Naive B cell (primary cell): ENCODE data around the gene NDUFA3. TPM values are rescaled to one million over a fixed set of nuclear protein-coding genes. Genes with fewer than 3 reads are reported as not detected.
A peak's percentile ranks its signal among the peaks of the same experiment; 100 is the strongest.
"Not testable (repeated sequence)": the region's sequence is repeated elsewhere in the genome, so short reads cannot be mapped to it uniquely, and the experiment has no call there.

ENCODE experiments used
- ATAC-seq, 2 donors: fragments of 150-1000 bp; cut with Tn5 transposase; 2 replicates each; pipeline ENCODE4 v1.10.0; 2021; ENCODE audit warnings: low read depth in 2 of 2, mild to moderate bottlenecking in 2 of 2, moderate library complexity in 2 of 2
- DNase-seq: peaks from one replicate; pipeline ENCODE4 v3.0.0; 2022
- H3K27ac Mint-ChIP-seq, 6 donors: one replicate each; pipeline ENCODE4 v1.8.0; 2020 to 2022; ENCODE audit warnings: mild to moderate bottlenecking in 6 of 6, mixed read lengths in 6 of 6, moderate library complexity in 5 of 6, inconsistent platforms in 2 of 6
- H3K27me3 Mint-ChIP-seq, 3 donors: one replicate each; pipeline ENCODE4 v1.8.0; 2021 to 2022; ENCODE audit warnings: mixed read lengths in 3 of 3, mild to moderate bottlenecking in 1 of 3
- H3K36me3 Mint-ChIP-seq, 2 donors: one replicate each; pipeline ENCODE4 v1.8.0; 2020 to 2022; ENCODE audit warnings: mixed read lengths in 2 of 2, inconsistent platforms in 1 of 2, mild to moderate bottlenecking in 1 of 2
- H3K4me1 Mint-ChIP-seq, 3 donors: one replicate each; pipeline ENCODE4 v1.8.0; 2020 to 2022; ENCODE audit warnings: mixed read lengths in 3 of 3, inconsistent platforms in 1 of 3, mild to moderate bottlenecking in 1 of 3, moderate library complexity in 1 of 3
- H3K4me3 Mint-ChIP-seq, 8 donors: one replicate each; pipeline ENCODE4 v1.8.0; 2020 to 2022; ENCODE audit warnings: mild to moderate bottlenecking in 8 of 8, mixed read lengths in 8 of 8, moderate library complexity in 8 of 8, inconsistent platforms in 2 of 8
- H3K9me3 Mint-ChIP-seq, 7 donors: one replicate each; pipeline ENCODE4 v1.8.0; 2020 to 2022; ENCODE audit warnings: mixed read lengths in 7 of 7, mild to moderate bottlenecking in 5 of 7, inconsistent platforms in 2 of 7, moderate library complexity in 1 of 7
- polyA plus RNA-seq, 6 donors: library from polyadenylated mRNA; unstranded; fragments of 300-500 nt; fragmentation: Illumina TruSeq; gene quantifications; one replicate each; pipeline ENCODE4 v1.2.3, GENCODE V29; 2021; ENCODE audit warnings: low read depth in 6 of 6

NDUFA3 gene
- 100 to 1,000 TPM; 288 to 486 (median 357) TPM for polyA plus RNA-seq

DNA sequence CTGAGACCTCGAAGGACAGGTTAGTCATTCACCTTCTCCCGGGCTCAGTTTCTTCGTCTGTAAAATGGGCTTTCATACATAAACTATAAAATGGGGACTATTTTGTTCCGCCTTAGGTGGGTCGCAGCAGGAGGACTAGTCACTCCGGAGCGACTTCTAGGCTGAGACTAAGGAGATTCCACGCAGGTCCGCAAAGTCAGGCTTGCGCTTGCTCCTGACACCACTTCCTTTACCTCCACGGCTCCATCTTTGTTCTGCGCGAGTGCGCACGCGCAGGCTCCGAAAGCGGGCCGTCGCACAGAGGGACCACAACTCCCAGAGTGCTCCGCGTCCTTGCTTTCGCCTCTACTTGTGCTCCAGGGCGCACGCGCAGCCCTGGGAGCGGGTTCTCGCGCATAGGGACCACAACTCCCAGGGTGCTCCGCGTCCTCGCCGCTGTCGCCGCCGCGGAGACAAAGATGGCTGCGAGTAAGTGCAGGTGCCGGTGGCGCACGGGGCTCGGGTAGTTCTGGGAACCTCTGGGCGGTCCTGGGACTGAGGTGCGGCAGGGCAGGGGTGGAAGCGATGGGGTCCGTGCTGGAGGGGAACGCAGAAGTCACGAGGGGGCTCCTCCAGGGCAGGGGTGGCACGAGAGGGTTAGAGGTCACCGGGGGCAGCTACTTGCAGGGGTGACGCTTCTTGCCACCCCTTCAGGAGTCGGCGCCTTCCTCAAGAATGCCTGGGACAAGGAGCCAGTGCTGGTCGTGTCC, at the start of gene NDUFA3:
Gene NDUFA3 (plus strand): TSS at position 435 of the 749 bp plus-strand sequence. CDS start 24 bp downstream, at position 459.
- H3K27ac Mint-ChIP-seq, result peak within 1 kb of the TSS; percentile 91 to 97 (median 96)
- H3K36me3 Mint-ChIP-seq, result peaks cover 0 to 15% of the 10 kb centered on the region in 2 donors
- no peaks in the 10 kb centered on the region for H3K27me3 Mint-ChIP-seq
- DNase-seq, result peak; percentile 96
- peak within 1 kb of the TSS; percentile 89 to 99 (median 98) for H3K4me3 Mint-ChIP-seq
- peaks cover 21 to 41% (median 25%) of the 10 kb centered on the region in 3 donors for H3K4me1 Mint-ChIP-seq
- H3K9me3 Mint-ChIP-seq, result no peaks in the 10 kb centered on the region
- ATAC-seq, result peak; percentile 98 to 99

DNA sequence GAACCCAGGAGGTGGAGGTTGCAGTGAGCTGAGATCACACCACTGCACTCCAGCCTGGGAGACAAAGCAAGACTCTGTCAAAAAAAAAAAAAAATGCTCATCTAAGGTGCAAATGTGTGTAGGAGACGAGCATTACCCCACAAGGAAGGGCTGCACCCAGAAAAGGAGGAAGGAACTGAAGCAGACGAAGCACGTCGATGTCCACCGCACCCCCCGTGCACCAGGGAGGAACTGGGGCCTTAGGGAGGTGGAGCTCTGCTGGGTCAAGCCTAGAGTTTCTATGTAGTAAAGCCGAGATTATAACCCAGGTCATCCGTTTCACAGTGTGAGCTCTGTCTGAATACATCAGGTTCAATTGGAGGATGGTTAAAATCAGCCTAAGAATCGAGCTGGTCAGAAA, 40.0 kb upstream of the NDUFA3 start:
- DNase-seq (no peak), ATAC-seq (no peak)
- Mint-ChIP-seq H3K27ac (no peak overlapping the region), H3K4me1 (no peaks in the 10 kb centered on the region), H3K4me3 (no peak overlapping the region), H3K27me3 (peaks cover 9 to 34% (median 23%) of the 10 kb centered on the region in 3 donors), H3K9me3 (peaks cover 0 to 5% (median 2%) of the 10 kb centered on the region in 7 donors), H3K36me3 (peaks cover 0 to 7% of the 10 kb centered on the region in 2 donors)

DNA sequence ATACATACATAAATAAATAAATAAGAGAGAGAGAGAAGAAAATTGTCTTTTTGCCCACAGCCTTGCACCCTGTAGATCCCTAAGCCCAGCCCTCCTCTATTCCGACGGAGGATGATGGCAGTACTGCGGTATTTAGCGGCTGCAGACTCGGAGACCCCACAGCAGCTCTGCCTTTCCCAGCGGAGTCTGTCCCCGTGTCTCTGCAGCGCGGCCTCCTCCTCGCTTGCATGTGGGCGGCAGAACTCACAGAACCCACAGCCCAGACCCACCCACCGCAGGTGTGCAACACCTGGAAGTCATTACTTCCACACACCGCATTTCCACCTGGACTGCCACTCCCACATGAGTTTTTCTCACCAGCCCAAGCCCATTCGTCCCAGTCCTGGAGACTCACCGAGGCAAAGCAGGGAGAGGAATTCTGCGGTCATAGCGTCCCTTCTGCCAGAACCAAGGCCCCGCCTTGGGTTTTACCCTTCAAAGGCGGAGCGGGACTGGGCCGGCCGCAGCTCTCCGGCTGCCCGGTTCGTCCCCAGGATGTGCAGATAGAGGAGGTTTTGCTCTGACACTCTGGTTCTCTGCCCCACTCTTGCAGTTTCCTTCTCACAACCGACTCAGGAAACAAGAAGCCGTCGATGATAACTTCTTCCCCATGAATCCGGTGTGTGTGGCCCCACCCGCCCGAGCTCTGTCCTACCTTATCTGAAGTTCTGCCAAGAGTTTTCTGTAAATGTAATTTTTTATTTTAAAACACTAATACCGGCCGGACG, 39.1 kb upstream of the NDUFA3 start, which contains the start of gene VSTM1:
Gene VSTM1 (minus strand): TSS at position 548 of the 767 bp plus-strand sequence. CDS start 120 bp downstream, at position 428.
- Mint-ChIP-seq H3K36me3 (peaks cover 0 to 7% of the 10 kb centered on the region in 2 donors), H3K4me1 (no peaks in the 10 kb centered on the region), H3K27ac (peak within 1 kb of the TSS in 1 of 6 donors; percentile 48), H3K4me3 (no peak within 1 kb of the TSS), H3K27me3 (peaks cover 5 to 34% (median 23%) of the 10 kb centered on the region in 3 donors), H3K9me3 (peaks cover 0 to 5% (median 2%) of the 10 kb centered on the region in 7 donors)
- ATAC-seq (no peak), DNase-seq (no peak)

DNA sequence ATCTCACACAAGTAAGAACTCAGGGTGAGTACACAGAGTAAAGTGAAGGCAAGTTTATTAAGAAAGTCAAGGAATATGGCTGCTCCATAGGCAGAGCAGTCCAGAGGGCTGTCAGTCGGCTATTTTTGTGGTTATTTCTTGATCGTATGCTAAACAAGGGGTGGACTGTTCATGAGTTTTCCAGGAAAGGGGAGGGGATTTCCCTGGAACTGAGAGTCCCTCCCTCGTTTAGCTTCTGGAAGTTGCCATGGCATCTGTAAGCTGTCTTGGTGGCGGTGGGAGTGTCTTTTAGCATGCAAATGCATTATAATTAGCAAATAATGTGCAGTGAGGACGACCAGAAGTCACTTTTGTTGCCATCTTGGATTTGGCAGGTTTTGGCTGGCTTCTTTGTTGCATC, 33.2 kb upstream of the NDUFA3 start:
- ATAC-seq, result no peak
- peaks cover 0 to 7% of the 10 kb centered on the region in 2 donors for H3K36me3 Mint-ChIP-seq
- no peak for DNase-seq
- no peak overlapping the region for H3K4me3 Mint-ChIP-seq
- H3K27me3 Mint-ChIP-seq, result peaks cover 5 to 17% (median 12%) of the 10 kb centered on the region in 3 donors
- H3K27ac Mint-ChIP-seq, result no peak overlapping the region
- no peaks in the 10 kb centered on the region for H3K4me1 Mint-ChIP-seq
- peaks cover 0 to 8% (median 0%) of the 10 kb centered on the region in 7 donors for H3K9me3 Mint-ChIP-seq

DNA sequence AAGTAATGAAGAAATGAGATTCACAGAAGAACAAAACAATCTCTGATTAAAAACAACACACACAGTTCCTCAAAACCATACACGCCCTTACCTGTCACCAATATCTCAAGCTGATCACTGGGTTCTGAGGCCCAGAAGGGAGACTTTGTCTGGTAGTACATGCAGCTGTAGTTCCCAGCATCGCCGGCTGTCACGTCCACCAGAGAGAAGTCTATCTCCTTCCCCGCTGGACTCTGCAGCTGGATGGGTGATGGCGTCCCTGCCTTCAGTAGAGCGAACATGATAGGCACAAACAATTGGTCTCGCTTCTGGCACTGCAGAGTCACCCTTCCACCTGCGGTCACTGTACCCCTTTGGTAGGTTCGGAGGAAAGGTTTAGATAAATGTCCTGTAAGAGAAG, 28.8 kb upstream of the NDUFA3 start:
- Mint-ChIP-seq H3K4me3 (no peak overlapping the region), H3K27me3 (peaks cover 5 to 14% (median 9%) of the 10 kb centered on the region in 3 donors), H3K27ac (peak overlapping the region in 1 of 6 donors; percentile 65), H3K9me3 (peaks cover 0 to 6% (median 0%) of the 10 kb centered on the region in 7 donors), H3K4me1 (no peaks in the 10 kb centered on the region), H3K36me3 (no peaks in the 10 kb centered on the region)
- DNase-seq, result no peak
- no peak for ATAC-seq

DNA sequence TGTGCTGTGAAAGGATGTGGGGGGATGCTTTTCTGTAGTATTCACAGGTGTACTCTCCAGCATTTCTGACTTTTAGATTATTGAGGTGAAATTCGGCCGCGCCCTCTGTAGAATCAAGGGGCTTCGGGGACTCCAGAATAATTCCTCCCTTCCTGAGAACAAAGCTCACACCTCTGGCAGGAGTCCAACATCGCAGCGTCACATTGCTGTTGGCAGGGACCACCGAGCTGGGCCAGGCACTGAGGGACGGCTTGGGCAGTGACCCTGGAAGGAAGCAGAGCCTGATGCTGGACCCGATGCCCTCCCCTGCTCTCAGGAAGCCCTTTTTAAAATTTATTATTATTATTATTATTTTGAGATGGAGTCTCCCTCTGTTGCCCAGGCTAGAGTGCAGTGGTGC, 27.8 kb upstream of the NDUFA3 start:
- Mint-ChIP-seq H3K9me3 (peaks cover 0 to 4% (median 2%) of the 10 kb centered on the region in 7 donors), H3K4me3 (no peak overlapping the region), H3K27me3 (peaks cover 5 to 18% (median 9%) of the 10 kb centered on the region in 3 donors), H3K36me3 (peaks cover 0 to 4% of the 10 kb centered on the region in 2 donors), H3K27ac (no peak overlapping the region), H3K4me1 (no peaks in the 10 kb centered on the region)
- DNase-seq (no peak), ATAC-seq (no peak)

DNA sequence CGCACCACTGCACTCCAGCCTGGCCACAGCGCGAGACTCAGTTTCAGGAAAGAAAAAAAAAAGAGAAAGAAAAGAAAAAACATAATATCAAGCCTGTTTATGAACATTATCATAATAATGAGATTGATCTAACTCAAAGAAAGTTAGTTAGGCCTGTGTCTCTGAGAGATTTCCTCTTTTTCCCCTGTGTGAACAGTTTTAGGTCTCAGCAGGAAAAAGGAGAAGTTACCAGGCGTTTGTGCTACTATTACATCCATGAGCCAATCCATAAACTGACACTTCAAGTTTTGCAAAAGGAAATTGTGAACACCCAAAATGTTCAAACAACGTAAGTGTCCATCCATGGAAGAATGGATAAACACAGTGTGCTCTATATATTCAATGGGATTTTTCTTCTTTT, 25.3 kb upstream of the NDUFA3 start:
- H3K4me3 Mint-ChIP-seq, result no peak overlapping the region
- no peaks in the 10 kb centered on the region for H3K4me1 Mint-ChIP-seq
- H3K36me3 Mint-ChIP-seq, result peaks cover 0 to 10% of the 10 kb centered on the region in 2 donors
- peaks cover 5 to 20% (median 9%) of the 10 kb centered on the region in 3 donors for H3K27me3 Mint-ChIP-seq
- no peak for DNase-seq
- ATAC-seq, result no peak
- peaks cover 0 to 18% (median 14%) of the 10 kb centered on the region in 7 donors for H3K9me3 Mint-ChIP-seq
- H3K27ac Mint-ChIP-seq, result no peak overlapping the region

DNA sequence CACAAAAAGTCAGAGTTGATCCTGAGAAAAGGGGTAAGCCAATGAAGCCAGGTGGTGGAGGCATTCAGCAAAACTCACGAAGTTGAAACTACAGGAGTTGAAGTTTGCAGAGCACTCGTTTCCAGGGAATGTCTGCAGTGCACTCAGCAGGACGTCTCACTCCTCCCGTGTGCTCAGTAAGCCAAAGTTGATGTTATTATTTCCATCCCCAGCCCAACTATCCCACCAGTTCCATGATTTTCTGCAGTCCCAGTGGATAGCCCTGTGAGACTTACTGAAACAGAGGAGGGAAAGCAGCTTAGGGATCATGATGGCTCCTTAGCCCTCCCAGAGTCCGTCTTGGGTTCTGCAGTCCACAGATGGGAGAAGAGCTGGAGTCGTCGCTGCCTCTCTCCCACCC, 21.6 kb upstream of the NDUFA3 start, which contains the start of gene TARM1:
Gene TARM1 (minus strand): TSS at position 334 of the 400 bp plus-strand sequence. CDS start 25 bp downstream, at position 309.
- Mint-ChIP-seq H3K27me3 (peaks cover 4 to 17% (median 11%) of the 10 kb centered on the region in 3 donors), H3K27ac (no peak within 1 kb of the TSS), H3K9me3 (peaks cover 0 to 24% (median 21%) of the 10 kb centered on the region in 7 donors), H3K4me3 (peak within 1 kb of the TSS in 1 of 8 donors; percentile 6), H3K4me1 (no peaks in the 10 kb centered on the region), H3K36me3 (peaks cover 0 to 10% of the 10 kb centered on the region in 2 donors)
- DNase-seq (no peak), ATAC-seq (no peak)

DNA sequence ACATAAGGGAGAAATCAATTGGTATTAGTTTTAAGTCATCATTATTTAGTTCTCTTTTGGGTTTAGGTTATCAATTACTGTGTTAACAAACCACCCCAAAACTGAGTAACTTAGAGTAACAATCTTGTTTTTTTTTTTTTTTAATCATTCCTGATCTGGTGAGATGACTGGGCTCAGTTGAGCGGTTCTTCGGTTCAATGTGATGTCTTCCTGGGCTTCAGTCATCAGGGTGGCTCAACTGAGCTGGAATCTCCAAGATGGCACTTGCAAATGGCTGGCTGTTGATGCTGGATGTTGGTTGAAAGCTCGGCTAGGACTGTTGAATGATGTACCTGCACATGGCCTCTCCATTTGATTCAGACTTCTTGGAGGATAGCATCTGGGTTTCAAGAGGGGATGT, 18.2 kb upstream of the NDUFA3 start:
- Mint-ChIP-seq H3K4me1 (no peaks in the 10 kb centered on the region), H3K4me3 (no peak overlapping the region), H3K27me3 (peaks cover 14 to 22% (median 15%) of the 10 kb centered on the region in 3 donors), H3K27ac (peak overlapping the region in 1 of 6 donors; percentile 7), H3K9me3 (peaks cover 0 to 24% (median 21%) of the 10 kb centered on the region in 7 donors), H3K36me3 (peaks cover 0 to 10% of the 10 kb centered on the region in 2 donors)
- no peak for ATAC-seq
- no peak for DNase-seq

DNA sequence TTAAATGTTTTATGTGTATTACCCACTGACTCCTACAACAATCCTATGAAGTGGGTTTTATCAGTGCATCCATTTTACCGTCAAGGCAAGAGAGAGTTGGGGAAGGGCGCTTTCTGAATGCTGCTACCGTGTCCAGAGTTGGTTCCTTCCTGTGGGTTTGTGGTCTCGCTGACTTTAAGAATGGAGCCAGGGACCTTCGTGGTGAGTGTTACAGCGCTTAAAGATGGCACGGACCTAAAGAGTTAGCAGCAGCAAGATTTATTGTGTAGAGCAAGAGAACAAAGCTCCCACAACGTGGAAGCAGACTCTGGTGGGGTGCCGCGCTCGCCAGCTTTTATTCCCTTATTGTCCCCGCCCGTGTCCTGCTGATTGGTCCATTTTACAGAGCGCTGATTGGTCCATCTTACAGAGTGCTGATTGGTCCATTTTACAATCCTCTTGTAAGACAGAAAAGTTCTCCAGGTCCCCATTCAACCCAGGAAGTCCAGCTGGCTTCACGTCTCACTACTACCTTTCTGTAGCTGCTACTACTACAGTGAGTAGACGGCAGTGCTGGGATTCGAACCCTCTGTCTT, 8.1 kb upstream of the NDUFA3 start:
- peaks cover 5 to 9% of the 10 kb centered on the region in 2 donors for H3K36me3 Mint-ChIP-seq
- ATAC-seq, result no peak
- peaks cover 0 to 13% (median 2%) of the 10 kb centered on the region in 7 donors for H3K9me3 Mint-ChIP-seq
- DNase-seq, result no peak
- H3K4me1 Mint-ChIP-seq, result peaks cover 9 to 18% (median 12%) of the 10 kb centered on the region in 3 donors
- H3K27me3 Mint-ChIP-seq, result peaks cover 30 to 50% (median 31%) of the 10 kb centered on the region in 3 donors
- peak overlapping the region in 3 of 8 donors; percentile 44 to 76 (median 45) for H3K4me3 Mint-ChIP-seq
- no peak overlapping the region for H3K27ac Mint-ChIP-seq

DNA sequence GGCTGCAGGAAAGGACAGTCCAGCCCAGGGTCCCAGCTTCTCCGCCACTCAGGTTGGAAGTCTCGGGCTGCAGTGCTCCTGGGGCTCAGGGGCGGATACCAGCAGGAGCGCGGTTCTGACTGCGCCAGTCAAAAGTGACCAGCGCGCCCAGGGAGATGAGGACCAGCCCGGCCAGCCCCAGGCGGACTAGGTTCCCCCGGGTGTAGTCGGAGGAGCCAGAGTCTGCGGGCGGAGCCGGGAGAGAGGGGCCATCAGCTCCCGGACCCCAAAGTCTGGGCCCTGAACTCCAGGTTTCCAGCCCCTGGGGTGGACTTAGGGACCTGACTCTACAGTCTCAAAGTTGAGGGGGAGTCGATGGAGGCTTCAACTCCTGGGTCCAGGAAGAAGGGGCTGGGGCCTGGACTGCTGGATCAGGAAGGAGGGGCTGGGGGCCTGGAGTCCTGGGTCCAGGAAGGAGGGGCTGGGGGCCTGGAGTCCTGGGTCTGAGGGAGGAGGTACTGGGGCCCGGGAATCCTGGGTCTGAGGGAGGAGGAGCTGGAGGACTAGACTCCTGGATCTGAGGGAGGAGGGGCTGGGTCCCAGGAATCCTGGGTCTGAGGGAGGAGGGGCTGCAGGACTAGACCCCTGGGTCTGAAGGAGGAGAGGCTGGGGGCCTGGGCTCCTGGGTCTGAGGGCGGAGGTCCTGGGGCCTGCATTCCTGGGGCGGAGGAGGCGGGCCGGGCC, 7.4 kb upstream of the NDUFA3 start:
- Mint-ChIP-seq H3K36me3 (peaks cover 5 to 9% of the 10 kb centered on the region in 2 donors), H3K27me3 (peaks cover 30 to 48% (median 31%) of the 10 kb centered on the region in 3 donors), H3K4me1 (peaks cover 9 to 18% (median 12%) of the 10 kb centered on the region in 3 donors), H3K9me3 (peaks cover 0 to 13% (median 2%) of the 10 kb centered on the region in 7 donors), H3K27ac (no peak overlapping the region), H3K4me3 (peak overlapping the region in 3 of 8 donors; percentile 44 to 77 (median 71))
- no peak for DNase-seq
- ATAC-seq, result no peak

DNA sequence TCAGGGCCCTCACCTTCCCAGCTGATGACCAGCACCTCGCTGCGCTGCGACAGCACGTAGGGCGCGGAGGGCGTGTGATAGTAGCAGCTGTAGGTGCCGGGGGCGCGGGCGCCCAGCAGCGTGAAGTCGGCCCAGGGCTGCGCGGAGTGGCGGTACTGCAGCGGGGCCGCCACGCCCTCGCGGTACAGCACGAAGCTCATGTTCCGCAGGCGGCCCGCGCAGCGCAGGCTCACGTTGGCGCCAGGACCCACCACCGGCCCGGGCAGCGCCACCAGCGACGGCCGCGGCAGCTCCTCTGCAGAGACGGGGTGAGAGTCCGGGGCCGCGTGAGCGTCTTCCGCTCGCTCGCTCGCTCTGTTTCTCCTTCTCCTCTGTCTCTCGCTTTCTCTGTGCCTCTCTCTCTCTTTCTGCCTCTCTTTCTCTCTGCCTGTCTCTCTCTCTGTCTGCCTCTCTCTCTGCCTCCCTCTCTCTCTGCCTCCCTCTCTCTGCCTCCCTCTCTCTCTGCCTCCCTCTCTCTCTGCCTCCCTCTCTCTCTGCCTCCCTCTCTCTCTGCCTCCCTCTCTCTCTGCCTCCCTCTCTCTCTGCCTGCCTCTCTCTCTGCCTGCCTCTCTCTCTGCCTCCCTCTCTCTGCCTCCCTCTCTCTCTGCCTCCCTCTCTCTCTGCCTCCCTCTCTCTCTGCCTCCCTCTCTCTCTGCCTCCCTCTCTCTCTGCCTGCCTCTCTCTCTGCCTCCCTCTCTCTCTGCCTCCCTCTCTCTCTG, 6.6 kb upstream of the NDUFA3 start:
- peaks cover 29 to 44% (median 29%) of the 10 kb centered on the region in 3 donors for H3K27me3 Mint-ChIP-seq
- DNase-seq, result peak; percentile 32
- H3K27ac Mint-ChIP-seq, result peak overlapping the region in 3 of 6 donors; percentile 12 to 66 (median 27)
- H3K9me3 Mint-ChIP-seq, result peaks cover 0 to 13% (median 2%) of the 10 kb centered on the region in 7 donors
- H3K4me3 Mint-ChIP-seq, result peak overlapping the region; percentile 70 to 85 (median 76)
- not testable (repeated sequence) for H3K36me3 Mint-ChIP-seq
- peak; percentile 86 to 90 for ATAC-seq
- H3K4me1 Mint-ChIP-seq, result peaks cover 11 to 18% (median 16%) of the 10 kb centered on the region in 3 donors
